RKO (cell line): ENCODE measurements around the gene UGP2.
"Not testable (repeated sequence)": the region's sequence is repeated elsewhere in the genome, so short reads cannot be mapped to it uniquely, and the experiment has no call there.

ENCODE experiments used
- DNase-seq: peaks from one replicate; pipeline ENCODE4 v3.0.0-alpha.2; 2016; ENCODE audit warnings: low spot score

Gene UGP2

DNA sequence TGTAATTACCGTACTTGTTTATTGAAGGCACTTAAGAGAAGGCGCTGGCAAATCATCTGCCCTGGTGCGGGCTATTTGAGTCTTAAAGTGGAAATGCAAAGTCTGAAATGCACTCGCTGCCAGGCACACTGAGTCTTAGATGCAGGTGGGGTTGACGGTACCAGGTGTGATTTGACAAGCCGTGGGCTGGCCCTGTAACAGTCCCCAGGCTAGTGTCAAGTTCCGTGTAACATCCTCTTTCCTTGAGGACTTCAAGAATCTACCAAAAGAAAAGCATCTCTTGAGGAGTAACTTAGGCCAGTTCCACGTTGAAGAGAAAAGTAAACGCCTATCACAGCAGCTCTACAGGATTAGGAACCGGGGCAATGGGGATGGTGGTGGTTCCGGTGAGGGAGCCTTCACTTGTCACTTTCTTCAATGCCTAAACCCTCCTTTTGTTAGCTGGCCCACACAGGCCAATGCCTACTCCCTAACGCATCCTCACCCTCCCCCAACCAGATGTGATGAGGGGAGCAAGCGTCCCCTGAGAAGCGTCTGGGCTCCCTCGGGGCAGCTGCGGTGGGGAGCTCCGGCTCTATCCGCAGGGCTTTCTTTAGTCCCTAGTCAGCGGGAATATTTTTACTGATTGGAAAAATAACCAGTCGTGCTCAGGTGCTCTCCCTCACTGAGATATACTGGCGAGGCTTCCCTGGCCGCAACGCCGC lies 1.5 kb upstream of the UGP2 start:
- no peak for DNase-seq

DNA sequence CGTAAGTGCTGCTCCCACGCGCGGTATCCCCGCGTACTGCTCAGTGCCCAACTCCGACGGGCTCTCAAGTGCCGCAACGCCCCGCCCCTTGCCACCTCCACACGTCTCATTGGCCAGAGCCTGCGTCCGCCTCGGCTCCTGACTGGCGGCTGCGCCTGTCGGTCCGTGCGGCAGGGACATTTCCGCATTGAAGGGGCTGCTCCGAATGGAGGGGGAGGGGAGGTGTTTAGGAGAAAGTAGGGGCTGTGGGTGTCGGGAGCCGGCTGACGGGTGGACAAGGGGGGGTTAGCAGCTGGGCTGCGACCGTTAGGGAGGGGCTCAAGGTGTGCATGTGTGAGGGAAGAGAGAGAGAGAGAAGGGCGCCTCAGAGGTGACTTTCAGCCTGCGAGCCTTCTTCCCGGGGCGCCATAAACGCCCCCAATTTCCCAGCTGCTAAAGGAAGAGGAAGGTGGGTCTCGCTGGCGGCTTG lies 877 bp upstream of the UGP2 start:
- DNase-seq = peak; percentile 98

DNA sequence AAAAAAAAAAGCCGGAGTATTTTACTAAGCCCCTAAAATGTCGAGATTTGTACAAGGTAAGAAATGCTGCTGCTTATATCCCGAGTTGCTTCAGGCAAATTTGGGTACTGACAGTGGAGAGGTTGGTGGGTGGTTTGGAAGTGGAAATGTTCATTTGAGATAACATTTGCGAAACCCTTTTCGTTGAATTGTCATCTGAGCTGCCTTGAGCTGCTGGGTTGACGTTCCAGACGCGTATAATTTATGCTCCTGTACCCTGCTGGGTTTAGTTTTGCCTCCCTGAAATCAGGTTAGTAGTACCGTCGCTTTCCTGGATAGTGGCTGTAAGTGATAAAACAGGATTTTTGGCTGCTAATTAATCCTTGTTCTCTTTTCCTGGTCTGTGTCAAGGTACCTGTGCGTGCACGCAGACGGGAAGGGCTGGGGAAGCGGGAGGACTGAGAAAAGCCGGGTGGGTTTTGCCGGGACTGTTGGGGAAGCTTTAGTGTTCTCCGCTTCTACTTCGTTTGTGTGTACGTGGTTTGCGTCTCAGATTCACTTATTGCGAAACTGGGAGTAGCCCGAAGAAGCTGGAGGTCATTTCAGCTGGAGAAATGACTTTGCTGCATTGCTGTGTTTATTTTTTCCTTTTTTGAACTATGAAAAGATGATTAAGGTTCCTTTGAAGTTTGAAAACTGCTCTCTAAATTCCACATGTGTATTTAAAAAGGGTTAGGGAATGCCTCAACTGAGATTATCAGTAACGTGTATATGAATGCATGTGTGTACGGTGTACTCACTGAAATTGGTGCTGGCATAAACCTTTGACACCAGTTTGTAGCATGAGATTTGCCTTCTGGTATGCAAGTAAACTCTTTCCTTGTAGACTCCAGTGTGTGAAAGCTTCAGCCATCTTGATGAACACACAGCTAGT lies 709 bp downstream of the UGP2 start:
- peak; percentile 54 for DNase-seq

DNA sequence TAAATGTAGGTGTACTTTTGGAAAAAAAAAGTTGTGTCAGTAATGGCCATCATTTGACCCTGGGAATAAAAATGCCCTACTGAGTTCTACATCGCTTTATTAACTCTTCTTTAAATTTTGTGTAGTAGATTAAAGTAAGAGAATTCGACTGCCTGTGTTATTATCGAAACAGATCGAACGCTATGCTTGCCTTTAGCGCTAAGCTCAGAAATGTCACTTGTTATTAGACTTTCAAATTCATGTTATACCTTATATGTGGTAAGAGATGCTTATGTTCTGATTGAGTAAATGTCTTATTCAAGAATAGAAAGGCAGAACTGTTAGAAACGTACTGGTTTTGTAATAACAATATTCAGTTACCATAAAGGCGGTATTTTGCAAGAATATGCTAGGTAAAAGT lies 1.4 kb downstream of the UGP2 start:
- no peak for DNase-seq

DNA sequence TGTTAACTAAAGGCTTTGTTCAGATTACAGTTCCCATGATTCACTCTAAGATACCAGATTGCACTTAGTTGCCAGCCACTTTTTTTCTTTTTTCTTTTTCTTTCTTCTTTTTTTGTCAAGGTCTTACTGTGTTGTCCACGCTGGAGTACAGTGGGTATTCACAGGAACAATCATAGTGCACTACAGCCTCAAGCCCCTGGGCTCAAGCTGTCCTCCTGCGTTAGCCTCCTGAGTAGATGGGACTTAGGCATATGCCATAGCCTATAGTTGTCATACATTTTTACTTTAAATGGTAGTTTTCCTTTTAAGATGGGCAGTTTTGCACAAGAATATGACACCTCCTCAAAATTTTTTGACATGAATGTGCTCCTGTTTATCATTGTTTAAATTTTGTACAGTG lies 2.1 kb downstream of the UGP2 start:
- DNase-seq = no peak

DNA sequence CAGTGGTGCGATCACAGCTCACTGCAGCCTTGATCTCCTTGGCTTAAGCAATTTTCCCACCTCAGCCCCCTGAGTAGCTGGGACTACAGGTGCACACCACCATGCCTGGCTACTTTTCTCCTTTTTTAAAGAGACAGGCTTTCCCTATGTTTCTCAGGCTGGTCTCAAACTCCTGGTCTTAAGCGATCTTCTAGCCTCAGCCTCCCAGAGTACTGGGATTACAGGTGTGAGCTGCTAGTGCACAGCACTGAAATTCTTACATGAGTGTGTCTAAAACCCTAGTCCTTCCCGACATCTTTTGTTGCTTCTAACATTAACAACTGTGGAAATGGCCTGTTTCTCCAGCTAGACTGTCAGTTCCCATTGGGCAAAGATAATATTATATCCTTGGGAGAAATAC lies 2.9 kb downstream of the UGP2 start:
- no peak for DNase-seq

DNA sequence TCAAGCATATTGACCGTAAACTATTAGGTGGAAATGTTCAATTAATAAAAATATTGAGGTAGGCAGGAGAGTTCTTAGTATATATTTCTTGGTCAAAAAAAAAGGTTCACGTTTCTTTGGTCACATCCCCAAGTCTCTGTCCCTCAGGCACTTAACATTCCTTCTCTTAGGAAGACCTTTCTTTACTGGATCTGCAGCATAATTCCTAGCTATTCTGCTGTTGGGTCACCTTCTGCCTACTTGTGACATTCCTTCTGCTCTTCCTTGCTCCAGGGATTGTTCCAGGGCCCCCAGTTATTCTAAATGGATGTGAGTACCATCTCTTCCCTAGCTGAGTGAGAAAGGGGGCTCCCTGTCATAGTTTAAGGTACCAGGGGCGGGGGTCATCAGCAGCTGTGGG lies 4.2 kb downstream of the UGP2 start:
- no peak for DNase-seq

DNA sequence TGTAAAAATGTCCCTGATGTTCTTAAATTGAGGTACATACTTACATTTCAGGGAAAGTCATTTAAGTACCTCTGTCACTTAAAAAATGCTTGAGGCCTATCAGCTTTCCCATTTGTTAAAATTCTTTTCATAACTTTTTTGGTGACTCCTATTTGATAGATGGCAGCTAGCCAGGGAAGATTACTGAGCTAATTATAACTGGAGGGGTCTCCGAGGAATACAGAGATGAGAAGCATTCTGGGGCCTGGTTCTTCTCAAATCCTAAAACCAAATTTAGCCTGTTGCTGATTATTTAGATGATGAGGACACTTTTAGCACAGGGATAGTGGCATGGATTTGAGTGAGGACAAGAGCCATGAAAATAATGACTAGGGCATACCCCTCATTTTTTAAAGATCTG lies 4.8 kb downstream of the UGP2 start:
- DNase-seq = no peak

DNA sequence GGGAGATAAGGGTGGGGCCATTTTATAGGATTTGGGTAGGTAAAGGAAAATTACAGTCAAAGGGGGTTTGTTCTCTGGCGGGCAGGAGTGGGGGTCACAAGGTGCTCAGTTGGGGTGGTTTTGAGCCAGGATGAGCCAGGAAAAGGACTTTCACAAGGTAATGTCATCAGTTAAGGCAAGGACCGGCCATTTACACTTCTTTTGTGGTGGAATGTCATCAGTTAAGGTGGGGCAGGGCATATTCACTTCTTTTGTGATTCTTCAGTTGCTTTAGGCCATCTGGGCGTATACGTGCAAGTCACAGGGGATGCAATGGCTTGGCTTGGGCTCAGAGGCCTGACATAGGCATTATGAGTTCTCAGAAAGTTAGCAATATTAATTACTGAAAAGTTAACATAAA lies 5.9 kb downstream of the UGP2 start:
- DNase-seq = not testable (repeated sequence)

DNA sequence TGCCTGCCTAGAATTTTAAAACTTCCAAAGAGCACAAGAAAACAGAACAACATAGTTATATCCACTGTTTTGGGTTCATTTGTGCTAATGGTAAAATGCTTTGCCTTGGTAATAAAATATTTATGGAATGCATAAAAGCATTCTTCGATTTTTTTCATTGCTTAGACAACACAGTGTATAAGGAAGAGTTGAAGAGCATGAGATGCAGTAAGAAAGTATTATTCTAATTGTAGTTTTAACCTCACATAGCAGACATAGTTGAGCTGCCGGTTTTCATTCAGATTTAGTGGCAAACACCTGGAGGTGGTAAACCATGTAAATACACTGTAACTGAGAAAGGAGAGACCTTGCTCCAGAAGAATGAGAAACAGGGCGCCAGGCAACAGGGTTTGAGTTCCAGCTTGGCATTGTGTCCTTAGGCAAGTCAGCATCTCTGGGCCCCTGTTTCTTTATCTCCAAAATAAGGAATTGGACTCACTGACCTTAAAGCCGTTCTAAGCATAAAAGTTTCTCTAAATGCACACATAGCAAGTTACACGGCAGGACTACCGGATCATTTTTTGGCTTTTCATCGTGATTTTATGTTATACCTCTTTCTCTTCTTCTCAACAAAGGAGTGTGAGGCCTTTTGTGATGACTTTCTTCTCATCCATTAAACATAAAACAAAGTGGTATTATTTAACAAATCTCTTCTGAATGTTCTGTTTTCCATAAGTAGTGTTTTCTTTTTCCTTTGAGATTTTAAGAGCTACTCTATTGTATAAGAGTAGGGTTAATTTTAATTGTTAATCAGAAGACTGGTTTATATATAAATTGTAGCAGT lies 7.9 kb downstream of the UGP2 start:
- DNase-seq = no peak

DNA sequence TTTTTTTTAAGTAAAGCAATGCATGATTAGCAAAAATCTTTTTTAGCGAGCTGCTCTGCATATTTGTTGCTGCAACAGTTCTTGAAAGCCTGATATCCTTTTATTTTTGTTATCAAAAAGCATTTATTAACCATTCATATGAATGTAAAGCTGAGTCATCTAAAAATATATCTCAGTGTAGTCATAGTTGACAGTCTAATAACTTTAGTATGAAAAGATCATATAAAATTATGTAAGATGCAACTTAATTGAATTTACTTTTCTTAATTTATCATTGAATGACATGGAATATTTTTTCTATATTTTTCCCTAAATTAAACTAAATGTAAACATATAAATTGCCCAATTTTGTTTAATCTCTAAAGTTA lies 8.5 kb downstream of the UGP2 start:
- DNase-seq = no peak

DNA sequence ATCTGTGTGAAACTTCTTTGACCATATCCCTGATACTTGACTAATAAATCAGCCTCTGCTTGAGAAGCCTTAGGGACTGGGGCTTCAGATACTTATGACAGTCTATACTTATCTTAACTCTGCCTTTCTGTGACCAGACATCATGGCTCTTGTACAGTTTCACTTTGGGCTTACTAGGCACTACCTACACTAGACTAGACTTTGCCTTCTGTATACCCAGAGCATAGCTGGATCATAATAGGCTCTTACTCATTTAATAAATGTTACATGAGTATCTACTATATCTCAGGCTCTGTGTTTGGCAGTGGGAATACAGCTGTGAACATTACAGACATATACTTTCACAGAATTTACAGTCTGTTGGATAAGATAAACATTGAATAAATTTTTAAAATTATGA lies 9.0 kb downstream of the UGP2 start:
- no peak for DNase-seq

DNA sequence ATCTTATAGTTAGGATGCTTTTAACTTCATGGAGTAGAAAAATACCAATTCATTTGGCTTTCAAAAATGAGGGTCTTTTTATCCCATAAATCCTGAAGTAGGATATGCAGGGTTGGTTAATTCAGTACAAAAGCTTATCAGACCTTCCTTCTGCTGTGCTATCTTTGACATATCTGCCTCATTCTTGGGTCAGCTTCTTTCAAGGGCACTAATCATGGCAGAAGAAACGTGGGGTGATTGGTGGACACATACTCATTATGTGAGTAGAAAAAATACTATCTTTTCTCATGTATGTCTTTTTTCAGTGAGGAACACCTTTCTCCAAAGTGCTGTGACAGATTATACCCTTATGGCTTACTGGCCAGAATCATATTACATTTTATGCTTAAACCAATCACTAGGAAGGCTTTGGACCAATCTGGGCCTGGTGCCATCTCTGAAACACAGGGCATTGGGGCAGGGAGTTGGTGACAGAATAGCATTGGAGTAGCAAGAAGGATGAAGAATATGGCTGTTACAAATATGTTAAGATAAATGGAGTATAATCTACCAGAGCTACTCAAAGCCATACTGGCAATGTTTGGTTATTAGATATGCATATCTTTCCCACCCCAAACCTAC lies 10.1 kb downstream of the UGP2 start:
- no peak for DNase-seq

DNA sequence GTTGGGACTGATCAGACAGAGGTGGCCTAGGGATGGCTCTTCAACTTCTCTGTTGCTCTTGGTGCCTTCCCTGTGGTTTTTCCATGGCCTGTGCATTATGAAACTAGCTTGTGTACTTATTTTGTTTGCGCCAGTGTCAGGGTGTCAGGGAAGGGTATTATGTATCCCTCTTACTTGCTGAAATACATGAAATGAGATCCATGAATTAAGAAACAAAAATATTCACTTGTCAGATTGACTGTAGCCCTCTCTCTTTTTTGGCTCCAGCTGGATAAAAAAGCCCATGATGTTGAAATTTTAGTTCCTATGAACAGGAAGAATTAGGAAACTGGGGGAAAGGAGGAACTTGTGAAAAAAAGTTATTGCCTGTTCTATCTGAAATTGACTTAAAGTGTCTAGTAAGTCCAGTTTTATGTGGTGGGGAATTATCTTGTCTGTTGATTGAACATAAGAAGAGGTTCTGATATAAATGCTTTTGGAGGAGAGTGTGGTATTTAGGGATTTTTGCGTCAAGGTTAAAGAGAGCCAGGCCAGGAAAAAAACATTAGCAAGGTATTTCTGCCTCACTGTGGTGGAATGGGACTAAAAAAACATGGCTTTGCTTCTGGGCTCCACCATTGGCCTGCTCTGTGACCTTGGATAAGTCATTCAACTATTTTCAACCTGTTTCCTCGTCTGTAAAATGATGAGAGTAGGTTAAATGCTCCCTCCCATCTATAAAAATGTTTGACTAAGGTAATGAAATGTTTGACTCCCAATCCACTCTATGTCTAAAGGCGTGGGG lies 12.0 kb downstream of the UGP2 start:
- DNase-seq = no peak

DNA sequence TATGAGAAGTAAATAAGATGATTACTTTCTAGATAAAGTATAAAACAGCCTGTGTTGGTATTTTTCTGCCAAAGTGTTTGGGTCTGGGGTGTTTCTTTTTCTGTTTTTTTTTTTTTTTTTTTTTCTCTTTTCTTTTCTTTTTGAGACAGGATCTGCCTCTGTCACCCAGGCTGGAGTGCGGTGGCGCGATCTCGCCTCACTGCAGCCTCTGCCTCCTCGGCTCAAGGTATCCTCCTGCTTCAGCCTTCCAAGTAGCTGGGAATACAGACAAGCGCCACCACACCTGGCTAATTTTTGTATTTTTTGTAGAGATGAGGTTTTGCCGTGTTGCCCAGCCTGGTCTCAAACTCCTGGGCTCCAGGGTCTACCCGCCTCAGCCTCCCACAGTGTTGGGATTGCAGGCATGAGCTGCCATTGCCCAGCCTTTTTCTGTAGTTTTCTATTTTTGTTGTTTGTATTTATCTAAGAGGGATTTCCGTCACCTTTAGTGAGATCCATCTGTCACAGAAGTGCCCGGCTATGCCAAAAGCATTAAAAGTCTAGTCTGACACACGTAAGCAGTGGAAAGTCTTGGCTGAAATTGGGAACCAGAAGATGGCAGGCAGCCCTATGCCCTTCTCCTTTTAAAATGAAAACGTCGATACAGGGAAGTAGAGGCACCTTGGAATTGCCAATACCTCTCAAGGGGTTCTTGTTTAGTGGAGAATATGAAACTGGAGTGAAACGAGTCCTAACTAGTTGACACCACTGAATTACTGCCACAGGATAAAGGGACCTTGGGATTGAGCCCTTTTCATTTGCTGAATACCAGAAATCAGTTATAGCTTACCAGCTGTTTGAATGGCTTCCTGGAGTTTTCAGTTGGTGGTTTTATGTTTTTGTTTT lies 14.0 kb downstream of the UGP2 start:
- no peak for DNase-seq

DNA sequence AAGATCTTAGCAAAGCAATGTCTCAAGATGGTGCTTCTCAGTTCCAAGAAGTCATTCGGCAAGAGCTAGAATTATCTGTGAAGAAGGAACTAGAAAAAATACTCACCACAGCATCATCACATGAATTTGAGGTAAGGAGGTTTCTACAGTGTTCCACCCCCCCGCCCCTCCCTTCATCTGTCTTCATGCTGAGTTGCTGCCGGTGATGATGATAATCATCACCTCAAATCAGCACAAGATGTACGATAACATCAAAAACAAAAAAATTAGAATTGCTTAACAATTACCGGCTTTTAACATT lies 14.6 kb downstream of the UGP2 start:
- no peak for DNase-seq

DNA sequence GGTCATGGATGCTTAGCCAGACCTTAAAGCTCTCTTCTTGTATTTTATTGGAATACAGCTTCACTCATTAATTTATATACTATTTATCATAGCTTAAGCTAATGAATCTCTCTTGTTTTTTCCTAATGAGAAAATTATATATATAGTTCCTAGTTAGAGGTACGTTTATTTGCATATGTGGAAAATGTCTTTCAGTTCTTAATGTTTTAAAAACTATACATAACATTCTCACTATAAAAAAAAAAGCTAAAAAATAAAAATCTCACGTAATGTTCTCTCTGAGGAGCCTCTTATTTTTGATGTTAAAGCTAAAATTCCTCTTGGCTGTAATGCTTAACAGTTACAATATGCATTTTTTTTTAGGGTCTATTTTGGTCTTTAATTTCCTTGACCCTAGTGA lies 16.6 kb downstream of the UGP2 start:
- DNase-seq = no peak

DNA sequence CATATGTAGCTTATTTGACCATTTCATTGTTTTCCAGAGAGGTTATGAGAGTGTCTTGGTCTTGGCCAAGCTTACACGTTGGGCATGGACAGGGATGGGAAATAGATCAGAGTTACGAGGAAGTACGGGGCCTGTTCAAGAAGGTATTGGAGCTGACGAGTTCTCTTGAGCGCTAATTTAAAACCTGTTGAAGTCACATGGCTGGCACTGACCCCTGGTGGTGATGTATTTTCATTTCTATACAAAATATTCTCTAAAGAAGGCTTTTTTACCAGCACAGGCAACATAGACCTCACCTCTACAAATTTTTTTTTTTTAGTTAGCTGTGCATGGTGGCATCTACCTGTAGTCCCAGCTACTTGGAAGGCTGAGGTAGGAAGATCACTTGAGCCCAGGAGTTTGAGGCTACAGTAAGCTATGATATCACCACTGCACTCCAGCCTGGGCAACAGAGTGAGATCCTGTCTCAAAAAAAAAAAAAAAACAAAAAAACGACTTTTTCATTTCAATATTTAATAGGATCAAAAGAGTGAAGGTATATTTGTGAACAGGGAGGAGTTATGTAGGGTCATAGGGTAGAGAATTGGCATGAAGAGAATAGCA lies 19.6 kb downstream of the UGP2 start:
- peak; percentile 53 for DNase-seq

DNA sequence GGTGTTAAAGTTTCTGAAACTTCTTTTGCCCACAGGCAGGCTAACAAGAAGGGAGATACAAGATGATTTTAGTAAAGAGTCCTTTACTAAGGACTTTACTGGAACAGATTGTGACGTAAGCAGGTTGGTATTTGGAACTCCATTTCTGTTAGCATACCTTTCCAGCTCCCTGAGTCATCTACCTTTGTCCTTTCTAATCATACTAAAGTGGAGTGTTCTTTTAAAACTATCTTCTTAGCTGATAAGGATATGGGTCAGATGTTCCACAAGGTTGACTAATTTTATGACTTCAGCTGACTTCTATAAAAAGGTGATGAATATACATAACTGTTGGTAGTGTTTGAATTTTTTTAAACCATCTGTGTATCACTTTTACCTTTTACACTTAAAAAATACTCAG lies 21.1 kb downstream of the UGP2 start:
- no peak for DNase-seq

DNA sequence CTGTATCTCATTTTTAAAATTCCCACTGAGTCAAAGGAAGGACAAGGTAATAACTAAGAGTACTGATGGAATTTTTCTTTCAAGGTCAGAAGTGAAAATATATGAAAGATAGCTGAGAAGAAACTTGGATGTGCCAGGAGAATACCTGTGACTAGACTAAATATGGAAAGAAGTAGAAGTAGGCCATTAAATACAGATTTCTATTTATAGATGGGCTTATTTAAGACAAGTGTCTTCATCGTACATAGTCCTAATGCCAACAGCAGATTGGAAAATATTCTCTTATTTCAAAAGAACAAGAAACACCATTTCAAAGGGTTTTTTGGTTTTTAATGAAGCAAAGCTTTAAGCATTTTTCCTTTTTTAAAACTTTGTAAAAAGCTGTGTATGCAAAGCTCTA lies 22.0 kb downstream of the UGP2 start:
- DNase-seq = no peak
